Stimulated activated CD4-positive, alpha-beta T cell treated with anti-CD3 and anti-CD28 coated beads, Interleukin-15, amount 100 ng/mL, for 24 hours (primary cell): ENCODE measurements around the gene FMO2.
"Not testable (repeated sequence)": the region's sequence is repeated elsewhere in the genome, so short reads cannot be mapped to it uniquely, and the experiment has no call there.

Source experiments
- DNase-seq: peaks from one replicate; pipeline ENCODE4 v3.0.0-alpha.2; 2020

The FMO2 gene

GRCh38 chr1:171221665-171222591, 36.8 kb downstream of the FMO2 start:
- DNase-seq, result no peak

DNA sequence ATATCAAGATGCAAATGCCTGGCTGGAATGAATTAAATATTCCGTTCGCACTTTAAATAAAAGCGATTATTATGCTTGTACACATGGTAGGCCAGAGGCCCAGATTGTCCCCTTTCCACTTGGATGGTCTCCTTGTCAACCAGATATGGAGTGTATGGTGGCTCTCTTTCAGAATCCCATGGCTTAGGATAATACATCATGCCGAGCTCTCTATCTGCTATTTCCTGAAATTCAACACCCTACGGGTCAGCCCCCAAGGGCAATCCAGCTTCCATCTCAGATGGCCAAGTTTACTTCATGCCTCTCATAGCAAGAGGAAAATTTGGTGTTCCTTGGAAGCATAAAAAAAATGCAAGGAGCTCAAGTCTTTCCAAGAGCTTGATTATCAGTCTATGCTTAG, 37.8 kb downstream of the FMO2 start:
- no peak for DNase-seq

DNA sequence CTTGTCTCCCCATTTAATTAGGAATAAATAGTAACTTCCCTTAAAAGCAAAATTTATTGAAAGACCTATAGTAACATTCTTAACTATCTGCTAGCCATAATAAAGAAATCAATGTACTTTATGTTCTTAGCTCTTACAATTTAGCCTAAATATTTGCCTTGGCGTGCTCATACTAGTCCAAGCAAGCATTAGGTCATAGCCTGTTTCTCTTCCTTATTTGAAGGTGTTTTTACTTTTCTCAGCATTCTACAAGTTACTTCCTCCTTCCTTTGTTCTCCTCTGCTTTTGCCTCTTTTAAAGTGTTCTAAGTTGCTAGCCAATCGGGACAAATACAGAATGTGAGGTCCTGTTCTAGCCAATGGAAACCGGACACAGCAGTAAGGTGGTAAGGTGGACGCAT, 39.2 kb downstream of the FMO2 start:
- DNase-seq, result not testable (repeated sequence)

DNA sequence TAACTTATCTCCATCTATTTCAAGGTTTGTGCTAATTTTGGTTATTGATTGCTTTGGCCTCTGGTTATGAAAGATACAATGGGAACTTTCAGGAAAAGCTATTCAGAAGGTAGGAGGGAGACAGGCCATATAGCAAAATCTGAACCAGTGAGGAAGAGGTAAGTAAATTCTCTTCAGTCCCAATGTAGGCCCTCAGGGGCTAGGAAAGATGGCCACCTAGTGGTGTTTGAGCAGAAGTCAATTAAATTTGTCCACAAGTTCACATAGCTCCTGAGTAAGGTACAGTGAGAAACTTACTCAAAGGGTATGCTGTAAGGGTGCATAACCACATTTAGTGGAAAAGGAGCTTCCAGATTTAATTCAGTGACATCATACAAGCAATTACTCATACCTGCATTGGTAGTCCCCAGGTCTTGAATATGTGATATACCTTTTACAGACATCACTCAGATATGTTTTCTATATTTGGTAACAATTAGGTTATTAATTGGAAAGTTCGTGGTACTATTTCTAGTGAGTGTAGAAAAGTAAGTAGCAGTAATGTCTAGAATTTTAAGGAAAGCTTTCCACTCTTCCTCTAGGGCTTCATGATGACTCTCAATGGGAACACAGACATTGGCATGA, 41.8 kb downstream of the FMO2 start:
- DNase-seq, result peak; percentile 14

GRCh38 chr1:171231326-171231725, 46.2 kb downstream of the FMO2 start:
- no peak for DNase-seq

GRCh38 chr1:171233183-171233582, 48.1 kb downstream of the FMO2 start:
- no peak for DNase-seq

DNA sequence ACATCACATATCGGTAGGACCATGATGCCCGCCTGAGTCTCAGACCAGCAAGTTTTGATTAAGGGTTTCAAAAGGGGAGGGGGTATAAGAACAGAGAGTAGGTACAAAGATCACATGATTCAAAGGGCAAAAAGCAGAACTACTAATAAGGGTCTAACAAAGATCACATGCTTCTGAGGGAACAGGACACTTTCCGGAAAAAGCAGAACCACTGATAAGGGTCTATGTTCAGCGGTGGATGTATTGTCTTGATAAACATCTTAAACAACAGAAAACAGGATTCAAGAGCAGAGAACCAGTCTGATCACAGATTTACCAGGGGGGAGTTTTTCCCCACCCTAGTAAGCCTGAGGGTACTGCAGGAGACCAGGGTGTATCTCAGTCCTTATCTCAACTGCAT, 51.1 kb downstream of the FMO2 start:
- not testable (repeated sequence) for DNase-seq

GRCh38 chr1:171243878-171244277, 58.8 kb downstream of the FMO2 start:
- DNase-seq, result no peak

DNA sequence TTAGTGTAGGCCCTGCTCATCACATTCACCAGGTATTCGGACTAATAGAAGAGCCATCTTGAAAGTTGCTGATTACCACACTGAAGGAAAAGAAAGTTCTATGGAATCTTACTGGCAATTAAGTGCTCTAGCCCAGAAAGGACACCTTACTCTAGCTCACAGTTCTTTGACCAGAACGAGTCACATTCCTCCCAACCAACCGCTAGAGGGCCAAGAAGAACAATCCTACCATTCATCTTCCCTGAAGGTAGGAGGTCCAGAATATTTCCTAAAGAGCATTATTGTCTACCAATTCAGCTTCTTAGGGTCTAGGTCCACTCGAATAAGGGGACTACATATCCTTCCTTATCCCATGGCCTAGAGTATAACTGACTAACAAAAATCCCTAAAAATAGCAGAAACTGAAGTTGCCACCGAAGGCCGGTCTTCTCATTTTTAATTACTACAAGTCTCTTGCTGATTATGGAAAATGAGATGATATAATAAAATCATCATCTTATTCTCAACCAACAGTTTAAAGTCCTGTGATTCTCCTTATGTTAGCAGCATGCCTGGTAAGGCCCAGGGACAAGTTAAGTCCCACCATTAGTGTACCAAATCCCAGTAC, 60.5 kb downstream of the FMO2 start:
- DNase-seq, result peak; percentile 14

DNA sequence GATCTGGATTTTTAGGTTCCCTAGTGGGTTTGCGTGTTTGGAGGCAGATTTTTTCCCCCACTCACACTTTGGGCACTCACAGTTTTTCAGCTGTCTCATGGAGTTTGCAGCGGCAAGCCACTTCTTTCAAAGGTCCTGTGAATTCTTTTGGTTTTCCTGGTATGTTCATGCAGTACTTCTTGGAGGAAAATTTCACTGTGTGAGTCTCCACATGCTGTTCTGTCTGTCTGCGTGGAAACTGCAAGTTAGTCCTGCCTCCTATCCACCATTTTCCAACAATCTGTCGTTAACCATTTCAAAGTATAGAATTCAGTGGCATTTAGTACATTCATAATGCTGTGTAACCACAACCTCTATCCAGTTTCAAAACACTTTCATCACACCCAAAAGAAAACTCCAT, 62.4 kb downstream of the FMO2 start:
- no peak for DNase-seq

GRCh38 chr1:171248302-171248701, 63.2 kb downstream of the FMO2 start, which contains the start of gene FMO1:
Gene FMO1 (plus strand): TSS chr1:171248494. CDS start chr1:171258088, 9,594 bp downstream.
- no peak for DNase-seq

GRCh38 chr1:171248841-171249240, 63.7 kb downstream of the FMO2 start:
- no peak for DNase-seq

GRCh38 chr1:171250263-171250662, 65.2 kb downstream of the FMO2 start:
- DNase-seq, result no peak

DNA sequence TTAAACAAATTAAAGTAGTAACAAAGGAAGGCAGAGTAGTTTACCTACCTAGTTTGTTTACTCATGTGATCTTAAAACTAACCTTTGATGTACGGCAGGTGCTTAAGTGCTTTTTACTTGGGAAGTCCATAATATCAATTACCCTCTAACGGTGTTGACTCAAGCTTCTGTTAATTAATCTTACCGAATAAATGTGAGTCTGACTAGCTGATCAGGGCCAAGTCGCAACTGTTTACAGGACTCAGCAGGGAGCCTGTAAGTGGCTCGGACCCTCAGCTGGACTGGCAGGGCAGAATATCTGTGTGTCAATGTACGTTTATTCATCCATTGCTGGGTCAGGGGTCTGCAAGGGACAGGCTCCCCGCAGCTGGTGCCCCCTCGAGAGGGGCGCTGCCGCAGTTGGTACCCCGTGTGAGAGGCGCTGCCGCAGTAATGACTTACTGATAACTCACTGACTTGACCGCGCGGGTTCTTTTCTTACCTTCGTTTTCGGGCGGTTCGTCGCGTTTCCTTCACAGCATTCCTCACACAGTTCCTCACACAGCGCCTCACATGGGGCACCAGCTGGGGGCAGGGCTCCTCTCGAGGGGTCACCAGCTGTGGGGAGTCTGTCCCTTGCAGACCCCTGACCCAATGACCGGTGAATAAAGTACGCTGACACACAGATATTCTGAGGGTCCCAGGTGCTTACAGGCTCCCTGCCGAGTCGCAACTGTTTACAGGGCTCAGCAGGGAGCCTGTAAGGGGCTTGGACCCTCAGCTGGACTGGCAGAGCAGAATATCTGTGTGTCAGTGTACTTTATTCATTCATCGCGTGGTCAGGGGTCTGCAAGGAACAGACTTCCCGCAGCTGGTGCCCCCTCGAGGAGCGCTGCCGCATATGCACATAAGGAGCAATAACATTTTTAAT, 66.2 kb downstream of the FMO2 start:
- DNase-seq, result peak; percentile 57

DNA sequence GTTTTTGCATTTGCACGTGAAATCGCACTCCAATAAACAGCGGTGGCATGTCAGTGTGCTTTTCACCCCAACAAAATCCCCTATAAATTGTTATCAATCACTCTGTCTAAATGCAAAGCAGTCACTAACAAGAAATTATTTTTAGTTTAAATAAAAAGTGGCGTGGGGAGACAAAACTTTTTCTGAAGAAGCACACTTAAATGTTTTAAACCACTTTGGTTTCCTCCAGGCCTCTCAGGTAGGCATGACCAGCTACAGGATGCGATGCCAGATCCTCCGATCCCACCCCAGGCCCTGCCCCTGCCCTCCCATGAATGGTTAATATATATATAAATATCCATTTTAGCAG, 66.8 kb downstream of the FMO2 start:
- DNase-seq, result no peak

- no peak for DNase-seq
These were observed 67.4 kb downstream of the FMO2 start for GRCh38 chr1:171252482-171252881.

DNA sequence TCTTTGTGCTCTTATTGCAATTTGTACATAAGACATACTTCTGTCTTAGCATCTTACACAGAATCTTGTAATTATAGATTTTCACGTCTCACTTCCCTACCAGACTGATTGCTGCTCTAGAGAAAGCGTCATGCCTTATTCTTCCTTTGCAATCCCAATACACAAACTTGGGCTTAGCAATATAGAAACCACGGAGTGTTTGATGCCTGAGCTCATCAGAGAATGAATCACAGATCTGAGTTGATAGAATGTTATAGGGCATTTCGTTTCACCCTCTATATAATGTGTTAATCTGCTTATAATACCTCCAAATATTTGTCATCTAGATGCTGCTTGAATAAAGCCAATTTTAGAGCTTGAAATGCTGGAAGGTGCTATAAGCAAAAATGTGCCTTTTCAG, 69.8 kb downstream of the FMO2 start:
- DNase-seq, result no peak

- no peak for DNase-seq
These were observed 72.0 kb downstream of the FMO2 start for GRCh38 chr1:171256940-171257606.

- DNase-seq, result no peak
These were observed 72.5 kb downstream of the FMO2 start for GRCh38 chr1:171257607-171258076.

DNA sequence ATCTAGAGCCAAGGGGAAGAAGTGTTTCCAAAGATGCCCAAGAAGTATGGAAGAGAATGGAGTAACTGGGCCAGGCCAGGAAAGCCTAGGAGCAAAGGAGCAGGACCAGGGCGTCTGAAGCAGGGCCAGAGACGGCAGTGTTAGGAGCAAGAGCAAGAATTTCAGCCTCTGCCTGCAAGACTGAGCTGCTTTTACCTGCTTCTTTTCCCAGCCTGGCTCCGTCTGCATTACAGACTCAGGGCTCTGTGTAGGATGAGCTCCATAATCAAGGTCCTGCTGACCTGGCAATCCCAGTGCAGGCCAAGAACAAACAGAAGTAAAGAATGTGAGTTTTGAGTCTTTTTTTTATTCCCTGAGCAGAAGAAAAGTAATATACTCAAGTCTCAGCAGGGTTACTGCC, 73.3 kb downstream of the FMO2 start:
- DNase-seq, result no peak

DNA sequence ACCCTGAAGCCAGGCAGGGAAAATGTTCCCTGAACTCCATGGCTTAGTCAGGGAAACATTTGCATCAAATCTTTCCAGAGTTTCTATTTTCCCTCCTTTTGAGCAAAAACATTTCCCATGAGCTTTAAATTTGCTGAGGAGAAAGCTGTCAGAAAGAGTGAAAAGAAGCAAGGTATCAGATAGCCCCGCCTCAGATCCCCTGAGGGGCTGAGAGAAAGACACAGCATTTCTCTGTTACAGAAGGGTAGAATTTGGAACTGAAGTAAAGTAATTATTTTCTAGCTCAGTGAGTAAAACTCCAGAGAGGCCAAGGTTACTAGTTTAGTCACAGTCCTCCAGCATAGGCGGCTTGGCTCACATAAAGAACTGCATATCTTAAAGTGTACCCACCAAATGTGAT, 73.8 kb downstream of the FMO2 start:
- no peak for DNase-seq
